Stimulated activated naive CD8-positive, alpha-beta T cell treated with anti-CD3 and anti-CD28 coated beads, Interleukin-15, amount 100 ng/mL, for 72 hours (primary cell): ENCODE results near the gene KIFAP3.
"Not testable (repeated sequence)": the region's sequence is repeated elsewhere in the genome, so short reads cannot be mapped to it uniquely, and the experiment has no call there.

ENCODE experiments used
- ATAC-seq: fragments of 150-1000 bp; cut with Tn5 transposase; 2 replicates; pipeline ENCODE4 v1.10.0; 2021; ENCODE audit warnings: mild to moderate bottlenecking, moderate library complexity
- DNase-seq, 2 donors: peaks; one replicate each; pipeline ENCODE4 v3.0.0; 2021 to 2022
- H3K27ac Mint-ChIP-seq, 2 donors: one replicate each; pipeline ENCODE4 v1.8.0; 2022; ENCODE audit warnings: mild to moderate bottlenecking in 2 of 2, mixed read lengths in 2 of 2, moderate library complexity in 2 of 2
- H3K27me3 Mint-ChIP-seq: one replicate; pipeline ENCODE4 v1.8.0; 2022; ENCODE audit warnings: mixed read lengths
- H3K4me1 Mint-ChIP-seq: one replicate; pipeline ENCODE4 v1.8.0; 2022; ENCODE audit warnings: mild to moderate bottlenecking, mixed read lengths
- H3K4me3 Mint-ChIP-seq, 2 donors: one replicate each; pipeline ENCODE4 v1.8.0; 2022; ENCODE audit warnings: mild to moderate bottlenecking in 2 of 2, mixed read lengths in 2 of 2, moderate library complexity in 1 of 2
- H3K9me3 Mint-ChIP-seq, 2 donors: one replicate each; pipeline ENCODE4 v1.8.0; 2022; ENCODE audit warnings: mixed read lengths in 2 of 2

Gene KIFAP3

DNA sequence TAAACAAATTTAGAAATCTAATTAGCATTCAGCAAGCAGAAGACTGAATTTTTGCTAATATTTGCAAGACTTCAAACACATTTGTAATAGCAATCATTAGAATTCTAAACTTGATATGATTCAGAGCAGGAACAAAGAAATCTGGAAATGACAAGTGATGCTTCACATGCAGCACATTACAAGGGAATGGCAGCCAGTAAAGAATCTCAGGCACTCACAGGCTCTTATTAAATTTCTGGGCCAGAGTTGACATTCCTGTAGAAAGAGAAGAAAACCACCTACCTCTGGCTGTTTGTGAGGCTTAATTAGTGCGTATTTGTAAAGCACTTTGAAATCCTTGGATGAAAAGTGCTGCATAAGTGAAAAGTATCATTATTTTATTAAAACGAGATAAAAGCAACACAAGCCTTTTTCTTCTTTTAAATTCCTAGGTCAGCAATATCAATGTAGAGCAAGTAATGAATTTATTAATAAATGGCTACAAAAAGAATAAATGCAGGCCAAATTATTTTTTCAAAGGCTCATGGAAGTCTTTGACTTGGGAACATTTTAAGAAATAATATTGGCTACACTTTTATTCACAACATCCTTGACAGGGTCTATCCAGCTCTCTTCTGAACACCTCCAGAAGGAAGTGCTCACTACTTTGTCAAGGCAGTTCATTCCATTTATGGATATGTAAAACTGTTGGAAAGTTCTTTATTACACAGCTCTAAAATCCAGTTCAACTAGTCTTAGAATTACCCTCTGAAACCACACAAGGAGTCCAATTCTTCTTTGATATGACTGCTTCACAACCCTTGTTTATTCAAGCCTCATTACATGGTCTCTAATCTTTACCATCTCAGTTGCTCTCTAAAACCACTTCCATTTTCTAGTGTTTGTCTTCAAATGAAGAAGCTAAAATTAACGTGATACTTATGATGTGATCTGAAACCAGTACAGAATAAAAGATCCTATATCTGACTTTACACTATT lies 148.7 kb downstream of the KIFAP3 start:
- Mint-ChIP-seq H3K4me1 (no peaks in the 10 kb centered on the region), H3K9me3 (no peaks in the 10 kb centered on the region), H3K4me3 (no peak overlapping the region), H3K27ac (no peak overlapping the region), H3K27me3 (no peaks in the 10 kb centered on the region)
- DNase-seq = no peak
- peak; percentile 31 for ATAC-seq

DNA sequence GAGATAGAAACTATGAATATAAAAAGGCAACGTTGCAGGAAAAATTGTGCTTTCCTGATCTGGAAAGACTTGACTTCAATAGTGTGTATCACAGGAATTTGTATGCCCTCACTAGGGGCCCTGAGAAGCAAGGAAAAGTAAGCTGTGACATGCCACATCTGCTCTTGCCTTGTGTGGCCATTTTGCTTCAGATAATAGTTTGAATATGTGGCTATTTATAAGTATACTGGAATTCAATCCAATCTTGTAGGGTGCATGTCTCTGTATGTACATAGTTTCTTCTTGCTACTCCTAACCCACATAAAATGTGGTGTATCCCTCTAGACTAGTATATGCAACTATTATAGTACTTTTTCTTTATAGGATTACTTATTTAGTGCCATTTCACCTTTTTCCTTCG lies 149.7 kb downstream of the KIFAP3 start:
- Mint-ChIP-seq H3K27ac (no peak overlapping the region), H3K27me3 (no peaks in the 10 kb centered on the region), H3K9me3 (no peaks in the 10 kb centered on the region), H3K4me1 (no peaks in the 10 kb centered on the region), H3K4me3 (no peak overlapping the region)
- DNase-seq = no peak
- no peak for ATAC-seq

DNA sequence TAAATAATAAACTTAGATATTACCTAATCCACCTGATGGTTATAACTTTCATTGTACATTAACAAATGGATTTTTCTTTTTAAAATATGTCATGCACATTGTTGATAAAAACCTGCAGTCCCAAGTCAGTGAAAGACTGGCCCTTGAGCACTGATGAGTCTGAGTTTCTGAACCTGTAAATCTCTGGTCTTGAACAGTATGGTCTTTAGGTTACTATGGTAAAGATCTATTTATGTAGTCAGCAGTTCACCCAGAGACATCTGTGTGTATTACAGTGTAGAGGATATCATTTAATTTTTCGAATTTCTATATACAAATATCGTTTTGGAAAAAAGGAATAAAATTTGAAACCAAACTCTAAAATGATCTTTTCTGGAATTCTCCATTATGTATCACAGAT lies 150.4 kb downstream of the KIFAP3 start:
- Mint-ChIP-seq H3K4me1 (no peaks in the 10 kb centered on the region), H3K9me3 (no peaks in the 10 kb centered on the region), H3K4me3 (no peak overlapping the region), H3K27me3 (no peaks in the 10 kb centered on the region), H3K27ac (no peak overlapping the region)
- no peak for DNase-seq
- ATAC-seq = no peak

DNA sequence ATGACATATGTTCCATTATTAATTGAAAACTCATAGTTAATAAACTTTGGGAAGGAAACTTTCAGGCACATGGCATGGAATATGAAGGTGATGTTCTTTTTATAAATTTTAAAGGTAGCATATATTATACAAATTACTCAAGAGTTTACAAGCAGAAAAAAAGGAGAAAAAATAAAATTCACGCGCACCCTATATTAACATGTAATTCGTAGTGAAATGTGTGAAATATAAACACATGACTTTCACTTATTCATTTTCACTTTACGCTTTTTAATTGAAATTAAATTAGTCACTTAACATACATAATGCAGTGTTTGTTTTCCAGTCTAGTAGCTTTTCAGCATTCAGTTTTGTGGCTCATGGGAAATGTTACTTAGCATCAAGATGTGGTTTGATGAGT lies 153.4 kb downstream of the KIFAP3 start:
- H3K9me3 Mint-ChIP-seq = no peaks in the 10 kb centered on the region
- no peak overlapping the region for H3K4me3 Mint-ChIP-seq
- DNase-seq = no peak
- H3K27ac Mint-ChIP-seq = no peak overlapping the region
- ATAC-seq = no peak
- no peaks in the 10 kb centered on the region for H3K27me3 Mint-ChIP-seq
- no peaks in the 10 kb centered on the region for H3K4me1 Mint-ChIP-seq

DNA sequence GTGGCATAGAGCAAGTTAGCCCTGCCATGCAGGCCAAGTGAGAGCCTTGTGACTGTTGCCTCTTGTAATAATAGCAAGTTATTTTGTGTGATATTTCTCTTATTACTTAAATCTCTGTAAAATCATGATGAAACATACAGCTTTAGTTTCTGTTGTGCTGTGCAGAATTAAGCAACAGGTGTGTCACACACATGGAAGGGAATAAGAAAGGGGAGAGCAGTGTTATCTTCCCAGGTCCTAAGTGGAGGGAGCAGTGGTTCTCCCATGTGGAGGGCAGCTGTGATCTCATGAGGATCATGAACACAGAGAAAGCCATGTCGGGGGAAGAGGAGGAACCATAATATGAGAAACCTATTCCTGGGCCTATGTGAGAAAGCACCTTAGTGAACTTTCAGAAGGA lies 155.6 kb downstream of the KIFAP3 start:
- Mint-ChIP-seq H3K27me3 (no peaks in the 10 kb centered on the region), H3K9me3 (no peaks in the 10 kb centered on the region), H3K4me3 (no peak overlapping the region), H3K27ac (peak overlapping the region in 1 of 2 donors; percentile 24), H3K4me1 (peaks cover 14% of the 10 kb centered on the region)
- ATAC-seq (no peak), DNase-seq (no peak)

DNA sequence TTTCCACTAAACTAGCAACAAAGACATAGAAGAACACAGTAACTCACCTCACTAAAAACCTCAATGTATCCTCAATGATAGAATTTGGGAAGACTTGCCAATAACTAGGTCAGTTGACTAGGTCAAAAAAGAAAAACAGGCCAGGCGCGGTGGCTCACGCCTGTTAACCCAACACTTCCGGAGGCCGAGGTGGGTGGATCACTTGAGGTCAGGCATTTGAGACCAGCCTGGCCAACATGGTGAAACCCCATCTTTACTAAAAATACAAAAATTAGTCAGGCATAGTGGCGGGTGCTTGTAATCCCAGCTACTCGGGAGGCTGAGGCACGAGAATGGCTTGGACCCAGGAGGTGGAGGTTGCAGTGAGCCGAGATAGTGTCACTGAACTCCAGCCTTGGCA lies 156.3 kb downstream of the KIFAP3 start:
- not testable (repeated sequence) for H3K4me3 Mint-ChIP-seq, ATAC-seq, H3K27me3 Mint-ChIP-seq, H3K9me3 Mint-ChIP-seq, DNase-seq
- Mint-ChIP-seq H3K27ac (peak overlapping the region in 1 of 2 donors; percentile 35), H3K4me1 (peaks cover 14% of the 10 kb centered on the region)

DNA sequence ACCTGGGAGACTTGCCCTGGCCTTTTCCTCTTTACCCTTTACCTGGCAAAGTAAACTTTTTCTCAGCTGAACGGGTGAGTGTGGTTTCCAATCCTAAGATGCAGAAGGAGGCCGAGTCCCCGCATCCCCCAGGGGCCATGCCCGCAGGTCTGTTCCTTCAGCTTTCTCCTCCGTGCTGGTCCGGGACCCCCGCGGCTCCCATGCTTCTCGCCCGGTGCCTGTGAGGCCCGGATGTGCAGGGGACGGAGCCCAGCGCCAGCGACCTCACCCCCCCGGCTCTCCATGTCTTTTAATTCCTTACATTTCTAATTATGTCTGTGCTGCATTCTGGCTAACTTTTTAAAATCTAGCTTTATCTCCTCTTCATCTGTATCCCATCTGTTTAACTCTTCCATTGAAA lies 159.3 kb downstream of the KIFAP3 start:
- Mint-ChIP-seq H3K9me3 (no peaks in the 10 kb centered on the region), H3K27me3 (no peaks in the 10 kb centered on the region), H3K4me1 (peaks cover 14% of the 10 kb centered on the region), H3K4me3 (no peak overlapping the region), H3K27ac (no peak overlapping the region)
- DNase-seq (no peak), ATAC-seq (no peak)

DNA sequence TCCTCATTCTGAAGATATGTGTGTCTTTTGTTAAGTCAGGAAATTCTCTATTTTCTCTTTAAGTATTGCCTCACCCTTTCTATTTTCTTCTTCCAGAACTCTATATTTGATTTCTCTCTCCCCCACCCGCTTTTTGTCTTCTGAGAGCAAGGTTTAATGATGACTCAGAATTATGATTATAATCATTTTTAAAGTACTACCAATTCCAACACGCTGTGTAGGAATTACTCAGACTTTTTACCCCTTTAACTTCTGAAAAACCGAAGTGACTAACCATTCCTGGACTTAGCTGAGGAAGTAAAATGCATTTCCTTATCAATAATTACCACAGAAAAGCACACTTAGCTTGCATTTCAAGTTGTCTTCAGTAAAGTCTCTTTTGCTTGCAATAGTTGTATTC lies 160.0 kb downstream of the KIFAP3 start:
- H3K4me3 Mint-ChIP-seq = no peak overlapping the region
- H3K4me1 Mint-ChIP-seq = peaks cover 14% of the 10 kb centered on the region
- no peak overlapping the region for H3K27ac Mint-ChIP-seq
- H3K27me3 Mint-ChIP-seq = no peaks in the 10 kb centered on the region
- no peak for ATAC-seq
- H3K9me3 Mint-ChIP-seq = no peaks in the 10 kb centered on the region
- DNase-seq = no peak

DNA sequence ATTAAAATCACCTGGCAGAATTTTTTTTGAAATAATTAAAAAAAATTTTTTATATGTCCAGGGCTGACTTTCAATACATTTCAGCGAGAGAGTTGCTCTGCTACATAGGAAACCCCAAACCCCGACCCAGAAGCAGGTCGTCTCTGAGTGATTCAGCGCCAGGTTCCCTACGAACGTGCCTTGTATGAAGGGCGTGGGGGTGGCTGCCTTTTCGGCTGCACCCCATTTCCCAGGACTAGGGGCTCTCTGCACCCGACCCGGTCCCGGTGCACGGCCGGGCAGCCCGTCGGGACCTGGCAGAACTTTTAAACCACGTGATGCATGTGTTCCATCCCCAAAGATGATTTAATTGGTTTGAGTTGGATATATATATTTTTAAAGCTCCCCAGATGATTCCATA lies 165.0 kb downstream of the KIFAP3 start:
- Mint-ChIP-seq H3K4me3 (no peak overlapping the region), H3K27me3 (no peaks in the 10 kb centered on the region), H3K27ac (no peak overlapping the region), H3K4me1 (peaks cover 9% of the 10 kb centered on the region), H3K9me3 (peaks cover 0 to 2% of the 10 kb centered on the region in 2 donors)
- DNase-seq = no peak
- ATAC-seq = no peak

DNA sequence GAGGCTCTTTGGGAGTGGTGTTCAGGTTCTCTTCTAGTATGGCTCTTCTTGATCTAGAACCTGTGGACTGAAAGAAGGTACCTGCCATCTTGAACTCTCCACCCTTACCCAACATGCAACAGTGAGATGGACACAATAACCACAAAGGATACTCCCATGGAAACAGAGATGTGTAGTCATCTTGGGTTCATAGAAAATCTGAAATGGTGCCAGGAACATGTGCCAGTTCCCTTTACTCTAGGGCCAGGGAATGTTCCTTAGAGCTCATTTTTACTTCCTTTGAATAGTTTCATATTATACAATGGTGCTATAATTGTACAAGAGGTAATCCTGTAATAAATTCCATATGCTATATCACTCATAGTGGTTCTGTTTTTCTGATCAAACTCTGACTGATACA lies 167.6 kb downstream of the KIFAP3 start:
- Mint-ChIP-seq H3K9me3 (peaks cover 0 to 4% of the 10 kb centered on the region in 2 donors), H3K27ac (no peak overlapping the region)

DNA sequence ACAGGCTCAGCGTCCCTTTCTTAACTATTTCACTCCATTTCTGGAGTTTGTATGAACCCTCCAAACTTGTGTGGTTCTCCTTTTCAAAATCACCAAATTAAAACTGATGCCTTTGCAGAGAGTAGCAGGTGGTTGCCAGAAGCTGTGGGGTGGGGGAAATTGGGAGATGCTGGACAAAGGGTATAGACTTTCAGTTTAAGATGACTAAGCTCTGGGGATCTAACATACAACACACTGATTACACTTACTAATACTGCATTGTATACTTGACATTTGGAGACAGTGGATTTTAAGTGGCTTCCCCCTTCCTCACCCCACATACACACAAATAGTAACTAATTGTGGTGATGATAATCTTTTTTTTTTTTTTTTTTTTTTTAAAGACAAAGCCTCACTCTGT lies 169.7 kb downstream of the KIFAP3 start:
- Mint-ChIP-seq H3K9me3 (peaks cover 0 to 4% of the 10 kb centered on the region in 2 donors), H3K27ac (no peak overlapping the region)
- no peak for DNase-seq

More for the DNA sequence above, 167.6 kb downstream of the KIFAP3 start:
- Mint-ChIP-seq H3K27me3 (peaks cover 5% of the 10 kb centered on the region), H3K4me3 (no peak overlapping the region), H3K4me1 (peaks cover 21% of the 10 kb centered on the region)
- DNase-seq = no peak
- ATAC-seq = no peak

DNA sequence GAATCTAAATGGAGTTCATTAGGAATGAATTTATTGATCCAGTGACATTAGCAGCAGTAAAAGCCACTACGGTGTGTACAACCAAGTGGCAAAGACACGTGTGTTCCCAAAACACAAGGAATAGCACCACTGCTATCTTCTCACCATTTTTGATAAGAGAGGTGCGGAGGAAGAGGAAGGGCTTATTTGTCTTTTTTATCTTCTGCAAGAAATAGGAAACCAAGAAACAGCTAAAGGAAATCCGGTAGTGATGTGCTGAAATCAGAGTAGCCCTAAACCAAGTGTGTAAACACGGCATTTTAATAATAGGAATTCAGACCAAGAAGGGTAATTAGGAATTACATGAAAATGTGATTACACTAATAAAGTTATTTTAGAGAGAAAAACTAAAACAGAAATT lies 171.7 kb downstream of the KIFAP3 start:
- Mint-ChIP-seq H3K4me1 (peaks cover 14% of the 10 kb centered on the region), H3K9me3 (peaks cover 0 to 4% of the 10 kb centered on the region in 2 donors), H3K4me3 (peak overlapping the region; percentile 32 to 40), H3K27ac (no peak overlapping the region), H3K27me3 (peaks cover 13% of the 10 kb centered on the region)
- no peak for ATAC-seq
- DNase-seq = no peak

More for the DNA sequence above, 169.7 kb downstream of the KIFAP3 start:
- peak; percentile 53 for ATAC-seq
- no peak overlapping the region for H3K4me3 Mint-ChIP-seq
- peaks cover 5% of the 10 kb centered on the region for H3K27me3 Mint-ChIP-seq
- peaks cover 21% of the 10 kb centered on the region for H3K4me1 Mint-ChIP-seq

DNA sequence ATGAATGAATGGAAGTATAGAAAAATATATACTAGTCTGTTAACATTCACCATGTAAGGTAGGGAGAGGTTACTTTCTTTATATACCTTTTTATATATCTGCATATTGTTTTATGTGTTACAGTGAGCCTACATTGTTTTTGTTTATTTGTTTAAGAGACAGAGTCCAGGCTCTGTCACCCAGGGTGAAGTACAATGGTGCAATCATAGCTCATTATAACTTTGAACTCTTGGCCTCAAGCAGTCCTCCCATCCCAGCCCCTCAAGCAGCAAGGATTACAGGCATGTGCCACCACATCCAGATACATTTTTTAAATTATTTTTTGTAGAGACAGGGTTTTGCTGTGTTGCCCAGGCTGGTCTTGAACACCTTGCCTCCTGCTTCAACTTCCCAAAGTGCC lies 173.4 kb downstream of the KIFAP3 start:
- DNase-seq = no peak
- Mint-ChIP-seq H3K27ac (no peak overlapping the region), H3K9me3 (peaks cover 0 to 4% of the 10 kb centered on the region in 2 donors), H3K4me3 (no peak overlapping the region), H3K4me1 (peaks cover 20% of the 10 kb centered on the region), H3K27me3 (peaks cover 19% of the 10 kb centered on the region)
- ATAC-seq = no peak

DNA sequence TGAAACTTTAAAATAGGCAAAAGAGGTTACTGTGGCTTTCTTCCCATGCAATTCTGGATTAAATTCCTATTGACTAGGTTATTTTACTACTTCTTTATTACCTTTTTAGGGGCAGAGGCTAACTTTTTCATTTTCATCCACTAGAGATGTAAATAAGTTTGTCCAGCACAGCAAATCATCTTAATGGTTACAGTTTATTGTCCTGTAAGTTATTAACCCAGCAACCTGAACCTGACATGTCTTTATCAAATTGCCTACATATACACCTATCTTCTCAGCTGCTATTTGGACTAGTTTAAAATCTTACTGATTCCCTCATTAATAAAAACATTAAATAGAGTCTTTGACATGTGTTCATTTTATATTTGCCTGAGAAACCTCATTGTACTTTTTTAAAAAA lies 173.9 kb downstream of the KIFAP3 start:
- DNase-seq (no peak), ATAC-seq (no peak)
- Mint-ChIP-seq H3K27ac (no peak overlapping the region), H3K9me3 (peaks cover 0 to 4% of the 10 kb centered on the region in 2 donors), H3K27me3 (peaks cover 19% of the 10 kb centered on the region), H3K4me3 (no peak overlapping the region), H3K4me1 (peaks cover 20% of the 10 kb centered on the region)

DNA sequence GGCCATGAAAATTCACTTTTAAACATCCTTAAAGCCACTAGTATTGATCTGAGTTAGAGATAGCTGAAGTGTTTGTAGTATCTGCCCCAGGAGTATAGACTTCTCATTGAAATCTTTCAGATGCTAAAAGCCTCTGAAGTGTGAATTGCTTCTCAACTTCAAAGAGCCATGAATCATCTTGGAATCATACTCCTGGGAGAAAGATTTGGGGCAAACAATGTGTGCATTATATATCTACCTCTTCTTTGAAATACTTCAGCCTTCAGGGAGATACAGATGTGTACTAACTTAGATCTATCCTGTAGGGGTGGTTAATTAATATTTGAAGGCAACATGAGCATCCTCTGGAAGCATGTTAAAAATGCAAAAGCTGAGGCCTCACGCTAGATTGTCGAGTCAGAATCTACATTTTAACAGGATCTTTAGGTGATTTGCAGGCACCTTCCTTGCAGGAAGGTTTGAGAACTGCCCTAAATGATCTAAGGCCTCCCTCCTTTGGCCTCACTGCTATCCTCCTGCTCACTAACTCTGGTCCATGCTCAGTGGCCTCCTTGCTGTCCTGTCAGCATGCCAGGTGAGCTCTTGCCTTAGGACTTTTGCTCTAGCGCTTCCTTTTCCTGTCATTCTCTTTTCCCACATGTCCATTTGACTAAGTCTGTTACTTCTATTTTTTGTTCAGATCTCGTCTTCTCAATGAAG lies 174.8 kb downstream of the KIFAP3 start:
- peaks cover 0 to 7% of the 10 kb centered on the region in 2 donors for H3K9me3 Mint-ChIP-seq
- no peak overlapping the region for H3K27ac Mint-ChIP-seq
- DNase-seq (no peak), ATAC-seq (no peak)
- H3K4me3 Mint-ChIP-seq = no peak overlapping the region
- H3K27me3 Mint-ChIP-seq = peaks cover 19% of the 10 kb centered on the region
- H3K4me1 Mint-ChIP-seq = peaks cover 21% of the 10 kb centered on the region

DNA sequence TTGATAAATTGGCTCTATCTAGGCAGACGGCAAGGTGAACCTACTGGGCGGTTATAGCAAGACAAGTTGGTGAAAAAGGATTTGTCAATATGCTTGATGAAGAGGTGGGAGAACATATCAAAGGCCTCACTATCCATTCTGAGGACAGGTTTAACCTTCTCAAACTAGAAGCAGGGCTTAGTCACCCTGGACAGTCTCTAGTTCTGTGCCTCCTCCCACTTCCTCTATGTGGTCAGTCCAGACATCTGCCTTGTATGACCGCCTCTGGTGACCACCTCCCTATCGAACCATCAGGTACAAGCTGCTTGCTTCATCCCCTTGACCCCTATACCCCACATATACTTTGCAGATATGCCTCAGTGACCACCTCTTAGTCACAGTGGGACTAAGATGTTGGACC lies 178.5 kb downstream of the KIFAP3 start:
- Mint-ChIP-seq H3K4me1 (peaks cover 33% of the 10 kb centered on the region), H3K9me3 (peaks cover 0 to 5% of the 10 kb centered on the region in 2 donors), H3K4me3 (no peak overlapping the region), H3K27ac (no peak overlapping the region), H3K27me3 (peaks cover 14% of the 10 kb centered on the region)
- ATAC-seq (no peak), DNase-seq (no peak)
